GM21576 (cell line): ENCODE data around the gene ANOS1.
"Not testable (repeated sequence)": the region's sequence is repeated elsewhere in the genome, so short reads cannot be mapped to it uniquely, and the experiment has no call there.

Source experiments
- ATAC-seq: cut with Tn5 transposase; IDR thresholded peaks from one replicate; pipeline ENCODE4 v1.9.1; 2021; ENCODE audit warnings: mild to moderate bottlenecking, moderate library complexity; ENCODE audit not compliant: unreplicated experiment

The ANOS1 gene, protein sequence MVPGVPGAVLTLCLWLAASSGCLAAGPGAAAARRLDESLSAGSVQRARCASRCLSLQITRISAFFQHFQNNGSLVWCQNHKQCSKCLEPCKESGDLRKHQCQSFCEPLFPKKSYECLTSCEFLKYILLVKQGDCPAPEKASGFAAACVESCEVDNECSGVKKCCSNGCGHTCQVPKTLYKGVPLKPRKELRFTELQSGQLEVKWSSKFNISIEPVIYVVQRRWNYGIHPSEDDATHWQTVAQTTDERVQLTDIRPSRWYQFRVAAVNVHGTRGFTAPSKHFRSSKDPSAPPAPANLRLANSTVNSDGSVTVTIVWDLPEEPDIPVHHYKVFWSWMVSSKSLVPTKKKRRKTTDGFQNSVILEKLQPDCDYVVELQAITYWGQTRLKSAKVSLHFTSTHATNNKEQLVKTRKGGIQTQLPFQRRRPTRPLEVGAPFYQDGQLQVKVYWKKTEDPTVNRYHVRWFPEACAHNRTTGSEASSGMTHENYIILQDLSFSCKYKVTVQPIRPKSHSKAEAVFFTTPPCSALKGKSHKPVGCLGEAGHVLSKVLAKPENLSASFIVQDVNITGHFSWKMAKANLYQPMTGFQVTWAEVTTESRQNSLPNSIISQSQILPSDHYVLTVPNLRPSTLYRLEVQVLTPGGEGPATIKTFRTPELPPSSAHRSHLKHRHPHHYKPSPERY

DNA sequence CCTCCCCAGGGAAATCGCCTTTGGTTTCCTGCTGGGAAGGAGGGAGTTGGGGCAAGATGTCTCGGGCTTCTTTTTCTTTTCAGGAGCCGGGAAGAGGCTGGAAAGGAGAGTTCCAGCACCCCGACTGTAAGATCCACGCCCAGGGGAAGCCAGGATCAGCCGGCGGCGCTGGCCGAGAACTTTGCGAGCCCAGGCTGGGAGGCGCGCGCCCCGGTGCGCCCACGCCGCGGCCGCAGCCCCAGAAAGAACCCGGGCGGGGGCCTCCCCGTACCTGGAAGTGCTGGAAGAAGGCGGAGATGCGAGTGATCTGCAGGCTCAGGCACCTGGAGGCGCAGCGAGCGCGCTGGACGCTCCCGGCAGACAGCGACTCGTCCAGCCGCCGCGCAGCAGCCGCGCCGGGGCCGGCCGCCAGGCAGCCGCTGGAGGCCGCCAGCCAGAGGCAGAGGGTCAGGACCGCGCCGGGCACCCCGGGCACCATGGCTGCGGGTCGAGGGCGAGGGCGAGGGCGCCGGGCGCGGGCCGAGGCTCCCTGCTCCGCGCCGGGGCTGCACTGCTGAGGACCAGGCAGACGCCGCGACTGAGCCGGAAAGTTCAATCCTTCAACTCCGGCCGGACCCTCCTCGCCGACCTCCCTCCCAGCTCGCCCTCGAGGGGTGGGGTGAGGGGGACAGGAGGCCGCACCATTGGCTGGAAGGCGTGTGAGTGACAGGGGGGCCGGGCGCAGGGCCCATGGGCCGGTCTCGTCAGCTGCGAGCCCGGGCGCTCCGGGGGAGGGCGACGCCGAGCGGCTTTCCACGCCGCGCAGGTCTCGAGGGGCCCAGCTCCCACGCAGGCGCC lies at the start of gene ANOS1:
ANOS1 (minus strand) TSS at position 579 of the 837 bp plus-strand sequence; CDS start at position 478, 101 bp downstream.
- ATAC-seq, result no peak

DNA sequence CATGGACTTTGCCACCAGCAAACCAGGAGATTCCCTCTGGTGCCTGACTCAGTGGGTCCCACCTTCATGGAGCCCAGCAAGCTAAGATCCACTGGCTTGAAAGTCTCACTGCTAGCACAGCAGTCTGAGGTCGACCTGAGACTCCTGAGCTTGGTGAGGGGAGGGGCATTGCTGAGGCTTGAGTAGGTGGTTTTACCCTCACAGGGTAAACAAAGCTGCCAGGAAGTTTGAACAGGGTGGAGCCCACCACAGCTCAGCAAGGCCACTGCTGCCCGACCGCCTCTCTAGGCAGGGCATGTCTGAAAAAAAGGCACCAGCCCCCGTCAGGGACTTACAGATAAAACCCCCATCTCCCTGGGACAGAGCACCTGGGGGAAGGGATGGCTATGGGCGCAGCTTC lies 41.2 kb upstream of the ANOS1 start:
- no peak for ATAC-seq

DNA sequence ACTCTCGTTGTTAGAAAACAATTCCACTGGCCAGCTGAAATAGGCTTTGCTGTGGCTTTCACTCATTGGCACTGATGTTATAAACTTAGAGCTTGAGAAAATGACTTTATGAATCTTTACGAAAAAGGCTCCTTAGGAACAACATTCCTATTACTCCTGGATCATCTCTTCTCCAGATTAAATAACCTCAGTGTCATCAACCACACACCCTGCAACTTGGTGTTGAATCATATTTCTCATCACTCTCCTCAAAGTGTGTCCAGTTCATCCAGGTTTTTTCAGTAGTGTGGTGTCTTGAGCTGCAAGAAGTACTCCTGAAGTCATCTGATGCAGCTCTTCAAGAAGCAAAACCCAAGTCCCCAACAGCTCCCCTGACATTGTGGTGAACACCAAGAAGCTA lies 28.1 kb upstream of the ANOS1 start:
- no peak for ATAC-seq

DNA sequence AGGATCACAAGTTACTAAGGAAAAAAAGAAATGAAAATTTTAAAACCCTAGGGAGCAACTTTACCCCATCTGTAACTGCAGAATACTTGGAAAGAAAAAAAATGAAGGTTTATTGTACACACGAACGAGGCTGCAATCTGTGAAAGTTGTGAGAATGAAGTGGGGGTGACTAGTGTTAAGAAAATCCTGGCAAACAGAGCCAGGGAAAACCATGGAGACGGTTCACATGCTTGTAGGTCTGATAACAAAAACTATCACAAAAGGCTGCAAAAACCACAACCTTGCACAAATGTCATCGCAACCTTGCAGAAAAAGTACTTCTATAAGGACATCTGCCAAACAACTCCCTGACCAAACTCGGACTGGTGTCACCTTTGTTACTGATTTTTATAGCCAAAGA lies 26.8 kb upstream of the ANOS1 start:
- ATAC-seq, result not testable (repeated sequence)

DNA sequence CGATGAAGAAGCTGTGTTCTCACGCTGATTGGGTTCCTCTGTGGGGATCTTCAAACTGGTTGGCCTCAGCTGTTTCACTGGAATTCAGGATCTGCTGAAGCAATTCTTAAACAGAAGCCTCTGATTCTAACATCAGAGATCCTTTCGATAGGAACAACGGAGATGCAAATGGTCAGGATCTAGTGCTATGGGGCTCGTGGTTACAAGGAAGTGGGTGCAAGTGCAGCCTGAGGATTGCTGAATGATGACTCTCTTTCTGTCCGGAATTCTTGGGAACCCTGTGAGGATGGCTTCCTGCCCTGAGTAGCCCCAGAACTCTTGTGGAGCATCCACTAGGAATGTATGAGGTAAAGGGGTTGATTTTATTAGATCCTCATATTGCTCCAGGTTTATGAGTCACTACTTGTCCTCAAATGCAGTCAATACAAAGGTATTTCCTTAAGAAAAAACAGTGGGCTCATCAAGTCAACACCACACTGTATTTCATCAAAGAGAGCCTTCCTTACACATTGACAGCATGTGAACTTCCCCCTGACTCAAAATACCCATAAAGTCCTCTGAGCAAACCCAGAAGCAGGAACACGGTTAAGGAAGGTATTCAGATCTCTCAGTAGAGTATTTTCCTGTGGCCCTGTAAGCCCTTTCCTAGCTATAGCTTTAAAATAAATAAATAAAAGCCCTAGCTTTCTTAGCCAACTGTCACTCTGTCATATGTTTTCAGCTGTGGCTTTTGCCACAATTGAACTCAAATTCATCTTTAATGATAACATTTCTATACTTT lies 25.9 kb upstream of the ANOS1 start:
- ATAC-seq, result not testable (repeated sequence)

DNA sequence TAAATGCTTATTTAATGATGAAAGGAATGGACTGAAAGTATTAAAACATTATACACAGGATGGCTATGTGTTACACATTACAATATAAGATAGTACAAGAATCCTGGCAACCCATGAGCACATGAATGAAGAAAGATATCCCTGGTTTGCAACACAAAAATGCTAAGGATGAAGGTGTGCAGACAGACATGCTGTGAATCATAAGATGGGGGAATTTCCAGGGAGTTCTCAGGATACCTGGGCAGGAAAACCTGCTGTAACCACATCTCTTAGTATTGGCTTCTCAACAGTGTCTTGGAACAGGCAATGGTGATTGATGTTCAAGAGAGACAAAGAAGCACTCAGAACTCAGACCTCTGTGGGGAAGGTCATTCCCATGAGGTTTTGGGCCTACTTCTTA lies 23.9 kb upstream of the ANOS1 start:
- ATAC-seq, result no peak

DNA sequence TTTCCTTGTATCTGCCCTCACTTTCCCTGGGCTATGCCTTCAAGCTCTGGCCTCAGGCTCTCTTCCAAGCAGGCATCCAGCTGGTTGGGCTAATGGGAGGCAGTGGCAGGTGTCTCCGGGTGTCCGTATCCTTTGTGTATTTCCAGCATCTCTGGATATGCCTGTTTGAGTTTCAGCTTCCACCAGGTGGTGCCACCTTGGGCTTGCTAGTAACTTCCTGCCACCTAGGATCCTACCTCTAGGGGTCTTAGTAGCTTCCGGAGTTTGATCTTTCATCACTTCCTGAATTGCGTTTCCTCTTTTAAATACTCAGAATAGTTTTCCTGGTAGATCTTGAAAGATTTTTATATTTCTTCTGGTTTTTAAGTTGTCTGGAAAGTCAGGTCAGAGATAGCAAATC lies 23.2 kb upstream of the ANOS1 start:
- ATAC-seq, result no peak

DNA sequence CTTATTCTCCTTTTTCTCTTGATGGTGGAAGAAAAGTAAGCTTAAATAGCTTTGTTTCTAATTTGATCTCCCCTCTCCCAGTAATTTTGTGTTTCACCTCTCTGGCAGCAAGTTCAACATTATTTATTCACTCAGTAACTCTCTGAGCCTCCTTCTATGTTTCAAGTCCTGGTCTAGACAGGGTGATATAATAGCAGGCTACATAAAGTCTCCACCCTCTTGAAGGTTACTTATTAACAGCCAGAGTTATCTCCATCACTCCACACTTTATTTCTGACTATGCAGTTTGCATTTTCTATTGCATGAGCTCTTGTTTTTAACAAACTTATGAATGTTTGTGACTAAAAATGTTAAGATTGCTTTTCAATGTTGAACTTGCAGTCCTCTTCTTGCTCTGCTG lies 17.8 kb upstream of the ANOS1 start:
- no peak for ATAC-seq

DNA sequence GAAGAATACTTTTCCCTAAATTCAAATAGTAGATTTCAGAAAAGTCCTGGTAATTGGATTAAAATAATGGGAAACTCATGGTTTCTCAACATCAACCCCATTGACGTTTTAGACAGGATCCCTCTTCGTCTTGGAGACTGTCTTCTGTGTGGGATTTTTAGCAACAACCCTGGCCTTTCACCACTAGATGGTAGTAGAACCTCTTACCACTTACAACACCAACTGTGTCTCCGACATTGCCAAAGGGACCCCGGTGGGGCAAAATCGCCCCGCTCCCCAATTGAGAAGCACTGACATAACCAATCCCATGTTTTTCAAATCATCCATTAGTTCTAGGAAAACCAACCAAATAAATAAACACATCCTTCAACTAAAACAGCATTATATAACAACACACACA lies 16.9 kb upstream of the ANOS1 start:
- ATAC-seq, result no peak

DNA sequence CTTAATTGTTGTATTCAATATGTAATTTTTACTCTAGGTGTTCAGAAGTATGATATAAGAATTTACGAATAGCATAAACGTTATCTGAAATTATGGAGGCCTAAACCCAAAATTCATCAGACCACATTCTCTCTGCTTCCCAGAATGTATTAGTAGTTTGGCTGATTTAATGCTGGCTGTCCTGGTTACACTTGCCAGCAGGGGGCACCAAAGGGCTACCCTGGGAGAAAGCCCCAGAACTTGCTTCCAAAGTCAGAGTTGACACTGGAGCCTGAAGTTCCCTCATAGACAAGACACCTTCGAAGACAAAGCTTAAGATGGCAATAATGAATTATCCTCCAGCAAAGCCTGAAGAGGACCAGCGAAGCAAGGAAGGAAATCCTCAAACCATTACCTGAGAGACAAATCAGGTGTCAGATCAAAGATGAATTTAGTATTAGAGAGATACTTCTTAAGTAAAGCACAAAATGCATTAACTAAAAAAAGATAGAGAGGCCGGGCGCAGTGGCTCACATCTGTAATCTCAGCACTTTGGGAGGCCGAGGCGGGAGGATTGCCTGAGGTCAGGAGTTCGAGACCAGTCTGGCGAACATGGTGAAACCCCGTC lies 11.3 kb upstream of the ANOS1 start:
- ATAC-seq, result peak; percentile 62

DNA sequence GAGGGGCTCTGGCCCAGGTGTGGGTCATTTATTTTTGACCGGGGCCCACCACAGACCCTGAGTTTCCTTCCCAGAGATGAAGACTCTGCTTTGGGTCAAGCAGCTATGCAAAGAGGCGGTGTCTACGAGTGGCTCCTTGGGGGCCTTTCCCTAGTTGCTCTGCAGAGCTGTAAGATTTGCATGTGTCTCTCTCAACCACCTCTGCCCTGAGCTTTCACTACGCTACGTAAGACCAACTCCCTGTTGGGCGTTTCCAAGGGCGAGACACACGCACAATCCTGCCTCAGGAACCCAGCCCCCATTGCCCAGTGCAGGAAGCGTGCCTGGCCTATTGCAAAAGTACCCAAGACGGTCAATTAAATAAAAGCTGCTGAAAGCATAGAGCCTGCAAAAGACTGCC lies 10.0 kb upstream of the ANOS1 start:
- no peak for ATAC-seq

DNA sequence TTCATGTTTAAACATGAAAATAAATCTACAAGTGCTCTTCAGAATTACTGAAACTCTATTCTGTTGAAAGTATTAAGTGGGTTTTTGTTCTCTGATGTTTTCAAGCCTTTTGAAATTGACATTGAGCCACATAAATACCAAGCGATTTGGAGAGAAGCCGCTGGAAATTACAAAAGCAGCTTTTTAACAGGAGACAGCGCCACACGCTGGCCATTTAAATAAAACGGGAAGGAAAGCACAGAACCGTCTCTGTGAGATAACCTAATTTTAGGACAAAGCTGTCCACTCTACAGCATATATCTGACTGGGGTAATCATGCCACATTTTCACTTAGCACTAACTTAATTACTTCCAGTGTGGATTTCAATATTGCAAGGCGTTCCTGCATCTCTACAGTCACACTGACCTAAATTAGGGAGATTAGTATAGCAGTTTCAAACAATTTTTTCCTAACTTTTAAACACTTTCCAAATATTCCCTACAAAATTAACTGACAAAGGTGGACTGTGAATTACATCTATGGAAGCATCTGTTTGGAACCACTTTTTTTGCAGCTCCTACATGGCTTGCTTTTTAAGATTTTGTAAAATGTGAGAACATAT lies 6.8 kb upstream of the ANOS1 start:
- ATAC-seq, result peak; percentile 49

DNA sequence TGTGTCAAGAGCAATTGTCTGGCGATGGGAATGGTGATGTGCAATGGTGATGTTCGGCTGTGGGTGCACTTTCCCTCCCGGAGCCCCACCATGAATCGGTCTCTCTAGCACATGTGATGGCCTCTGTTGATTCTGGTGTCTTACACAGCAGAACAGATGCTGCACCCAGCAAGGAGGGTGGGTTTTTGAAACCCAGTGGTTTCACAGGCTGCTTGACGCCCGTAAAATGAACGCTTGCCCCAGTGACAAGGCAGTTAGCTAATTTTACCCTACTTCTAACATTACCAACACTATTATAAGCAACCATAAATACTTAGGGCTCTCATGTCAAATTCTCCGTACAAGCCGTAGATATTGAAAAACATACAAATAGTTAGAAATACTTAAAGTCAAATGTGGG lies 5.9 kb upstream of the ANOS1 start:
- no peak for ATAC-seq

DNA sequence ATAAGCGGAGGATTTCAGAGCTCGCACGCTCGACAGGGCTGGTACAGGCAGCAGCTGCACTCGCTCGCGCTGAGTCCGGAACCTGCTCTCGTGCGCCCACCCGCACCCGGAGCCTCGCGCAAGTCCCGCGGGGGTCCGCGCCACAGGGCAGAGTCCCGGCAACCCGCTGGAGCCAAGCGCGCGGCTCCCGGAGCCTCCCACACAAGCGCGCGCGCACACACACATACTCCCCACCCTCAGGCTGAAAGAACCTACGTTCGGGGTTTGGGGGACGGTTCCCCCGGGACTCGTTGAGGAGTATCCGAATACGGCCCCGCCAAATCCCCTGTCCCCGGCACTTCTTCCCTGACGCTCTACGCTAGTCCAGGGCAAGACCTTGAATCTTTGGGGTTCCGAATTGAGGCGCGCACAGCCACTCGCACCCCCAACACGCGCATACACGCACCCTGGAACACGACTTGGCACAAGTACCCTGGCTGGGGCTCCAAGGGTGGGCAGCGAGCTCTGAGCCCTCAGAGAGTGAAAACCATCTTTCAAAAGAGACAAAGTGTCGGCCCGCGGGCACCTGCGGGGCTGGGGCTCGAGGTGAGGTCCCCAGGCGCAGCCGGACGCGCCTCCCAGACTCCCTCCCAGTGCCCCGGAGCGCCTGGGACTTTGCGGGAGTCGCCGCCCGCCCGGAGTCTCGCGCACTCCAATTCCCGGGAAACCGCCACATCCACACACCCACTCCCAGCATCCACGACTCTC lies 952 bp downstream of the ANOS1 start:
- ATAC-seq, result no peak

DNA sequence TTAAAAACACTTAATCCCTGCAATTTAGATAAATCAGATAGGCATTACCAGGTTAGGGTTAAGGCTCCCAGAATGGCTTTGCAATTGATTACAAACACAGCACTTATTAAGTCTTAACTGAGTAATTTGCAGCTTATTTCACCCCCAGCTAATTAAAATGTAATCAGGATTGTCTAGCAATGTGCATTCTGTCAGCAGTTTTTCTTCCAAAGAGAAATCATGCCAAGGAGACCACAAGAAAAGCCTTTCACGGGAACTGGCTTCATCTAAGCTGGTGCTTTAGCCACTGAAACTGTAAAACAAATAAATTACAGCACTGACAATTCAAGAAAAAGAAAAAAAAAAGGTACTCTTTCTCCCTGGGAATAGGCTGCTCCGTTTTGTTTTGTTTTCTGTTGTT lies 2.1 kb downstream of the ANOS1 start:
- no peak for ATAC-seq

DNA sequence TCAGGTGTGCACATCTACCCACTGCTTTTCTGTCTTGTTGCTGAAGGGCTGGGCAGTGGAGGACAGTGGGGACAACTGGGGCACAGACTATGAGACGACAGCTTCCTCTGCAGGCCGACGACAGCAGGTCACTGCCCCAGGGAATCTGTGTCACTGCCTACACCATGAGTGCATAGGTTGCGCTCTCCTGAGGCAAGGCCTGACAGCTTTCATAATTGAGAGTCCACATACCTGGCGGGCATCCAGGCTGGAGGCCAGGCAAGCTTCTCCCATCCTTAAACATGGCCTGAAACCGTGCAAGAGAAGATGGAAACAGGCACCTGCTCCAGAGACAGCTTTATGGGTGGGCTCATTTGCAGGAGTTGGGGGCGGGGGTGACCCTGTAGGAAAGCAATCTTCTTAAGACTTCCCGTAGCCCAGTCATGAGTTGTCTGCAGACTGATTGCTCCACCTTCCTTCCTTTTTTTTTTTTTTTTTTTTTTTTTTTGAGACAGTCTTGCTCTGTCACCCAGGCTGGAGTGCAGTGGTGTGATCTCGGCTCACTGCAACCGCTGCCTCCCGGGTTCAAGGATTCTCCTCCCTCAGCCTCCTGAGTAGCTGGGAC lies 2.9 kb downstream of the ANOS1 start:
- no peak for ATAC-seq

DNA sequence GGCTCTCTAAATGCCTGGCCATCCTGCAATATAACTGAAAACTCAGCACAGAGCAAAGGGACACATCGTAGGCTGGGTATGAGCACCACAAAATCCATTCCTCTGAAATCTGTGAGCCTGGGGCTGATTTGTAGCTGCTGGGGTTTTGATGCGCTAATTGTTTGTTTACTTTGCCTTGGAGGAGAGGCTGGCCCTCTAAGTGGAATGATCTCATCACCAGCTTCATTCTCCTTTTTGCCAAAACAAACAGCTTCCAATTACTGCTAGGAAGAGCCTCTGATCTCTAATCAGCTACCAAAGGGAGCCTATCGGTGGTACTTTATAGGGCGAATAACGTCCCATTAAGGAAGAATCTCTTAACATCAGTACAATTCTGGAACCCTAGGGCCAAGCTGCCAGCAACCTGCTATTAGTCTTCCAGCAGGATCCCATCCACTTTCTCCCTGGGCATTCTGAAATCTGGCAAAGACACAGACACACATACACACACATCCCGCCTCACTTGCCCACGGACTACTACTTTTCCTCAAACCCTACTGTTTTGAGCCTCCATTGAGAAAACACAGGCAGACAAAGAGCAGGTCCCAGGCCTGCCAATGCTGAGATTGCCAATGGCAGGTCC lies 5.8 kb downstream of the ANOS1 start:
- ATAC-seq, result no peak

DNA sequence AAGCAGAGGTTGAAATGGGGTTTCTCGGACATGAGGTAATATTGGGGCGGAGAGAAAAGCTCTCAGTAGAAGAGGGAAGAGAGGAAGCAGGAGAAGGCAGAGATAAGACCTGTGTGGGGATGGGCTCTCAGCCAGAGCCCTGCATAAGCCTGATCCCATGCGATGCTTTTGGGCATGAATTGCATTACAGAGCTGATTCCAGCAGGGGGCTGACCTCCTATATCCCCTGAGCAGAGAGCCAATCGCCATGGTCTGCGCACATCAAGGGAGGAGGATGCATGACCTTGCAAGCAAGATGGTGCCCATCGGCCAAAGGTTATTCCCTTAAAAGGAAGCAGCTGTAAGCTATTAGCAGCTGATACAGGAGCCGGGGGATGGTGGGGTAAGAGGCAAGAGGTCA lies 7.6 kb downstream of the ANOS1 start:
- no peak for ATAC-seq
